Measurements from ENCODE around the gene RCOR1. TPM values are rescaled to one million over a fixed set of nuclear protein-coding genes. Genes with fewer than 3 reads are reported as not detected.

Gene RCOR1
- total and polyA plus RNA-seq, 2 of the 4 experiments (the other 2 are of a cell fraction): 9.0 to 11.2 TPM

DNA sequence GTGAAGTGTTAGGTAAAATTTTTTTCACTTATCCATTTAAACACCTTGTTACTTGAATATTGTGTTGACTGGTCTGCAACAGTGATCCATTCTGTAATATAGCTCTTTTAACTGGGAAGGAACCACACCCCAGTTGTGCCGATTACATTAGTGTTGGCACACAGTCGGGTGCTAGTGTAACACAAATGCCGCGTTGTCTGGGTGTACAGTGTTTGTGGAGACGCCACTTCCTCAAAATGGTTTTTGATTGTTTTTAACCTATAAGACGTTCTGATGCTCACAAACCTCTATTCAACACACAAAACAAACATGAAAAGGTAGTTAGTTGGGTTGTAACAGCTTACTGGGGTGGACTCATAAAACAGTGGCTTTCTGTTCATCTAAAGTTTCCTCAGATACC is 136.8 kb downstream of the RCOR1 start:
- Histone ChIP-seq H3K9me3 (ENCODE audit: control insufficient read depth, insufficient read depth, low read length) (no peaks in the 10 kb centered on the region), H4K5ac (ENCODE audit: low read depth, low read length) (no peak overlapping the region), H2AK5ac (ENCODE audit: low read depth, low read length) (no peak overlapping the region), H3K9me1 (ENCODE audit: insufficient read depth, low read length) (no peaks in the 10 kb centered on the region), H3K27me3 (ENCODE audit: control insufficient read depth, insufficient read depth, low read length) (no peaks in the 10 kb centered on the region), H2AFZ (replicated peaks; ENCODE audit: low read length, poor library complexity) (no peak overlapping the region), H4K8ac (ENCODE audit: low read depth in 2 of 2, low read length in 2 of 2) (no peak overlapping the region), H2BK5ac (ENCODE audit: low read depth, low read length, poor library complexity, severe bottlenecking) (no peak overlapping the region), H2BK20ac (ENCODE audit: low read depth, low read length) (no peak overlapping the region), H3K9ac (ENCODE audit: low read depth, low read length) (no peak overlapping the region), H3K14ac (replicated peaks; ENCODE audit: low read depth, low read length) (no peak overlapping the region), H2BK120ac (ENCODE audit: low read depth, low read length) (no peak overlapping the region), H4K91ac (ENCODE audit: insufficient read depth, low read depth, low read length) (no peak overlapping the region), H3K4me2 (ENCODE audit: low read depth, low read length) (no peak overlapping the region), H2AK9ac (replicated peaks; ENCODE audit: low read depth, low read length, poor library complexity) (no peak overlapping the region), H4K20me1 (ENCODE audit: insufficient read depth, low read length) (no peaks in the 10 kb centered on the region; the same call in 1 of the 2 replicates), H3K4me3 (ENCODE audit: insufficient read depth, low read depth, low read length) (no peak overlapping the region), H3K4me1 (ENCODE audit: control insufficient read depth, insufficient read depth, low read length) (no peaks in the 10 kb centered on the region), H3K36me3 (ENCODE audit: control insufficient read depth, insufficient read depth, low read length) (peaks cover 24% of the 10 kb centered on the region), H3K23ac (ENCODE audit: low read depth, low read length) (no peak overlapping the region), H3K18ac (ENCODE audit: low read depth, low read length) (no peak overlapping the region), H3K56ac (ENCODE audit: extremely low read depth, insufficient read depth, low read length) (no peak overlapping the region), H3K79me1 (ENCODE audit: low read depth in 1 of 2, low read length in 2 of 2) (peaks cover 0 to 4% of the 10 kb centered on the region in 2 experiments; a peak in 1 of 4 replicates), H3K4ac (ENCODE audit: low read depth, low read length) (no peak overlapping the region), H2BK15ac (ENCODE audit: low read depth, low read length) (no peak overlapping the region), H3K27ac (ENCODE audit: insufficient read depth, low read length) (no peak overlapping the region)
- in situ Hi-C loops (cut with MboI; ENCODE audit: low sequenced_read_pairs) (no loop called here), intact Hi-C loops (cut with micrococcal nuclease) (no loop called here), dilution Hi-C loops (cut with HindIII; ENCODE audit: low sequenced_read_pairs, unreplicated experiment) (no loop called here)
- TF ChIP-seq MXI1 (IDR thresholded peaks at IDR 0.05; ENCODE audit: borderline replicate concordance, low read depth, low read length) (no peak), MAFK (IDR thresholded peaks at IDR 0.05; ENCODE audit: low read depth, low read length) (no peak), RFX5 (IDR thresholded peaks at IDR 0.05; ENCODE audit: low read depth, low read length) (no peak), FOS (IDR thresholded peaks at IDR 0.05; ENCODE audit: low read depth, low read length) (no peak)
- BruUV-seq (replicated peaks): no TSS peak
- ATAC-seq (ENCODE audit: low read depth) (no peak), DNase-seq (no peak)
- ChIA-PET CTCF (no interaction called here), POLR2A (ENCODE audit: unreplicated experiment) (no interaction called here)
- no CpG with 5 or more reads among the region's 6 CpGs for WGBS, 2 experiments (ENCODE audit: extremely low coverage in 2 of 2, insufficient read length in 1 of 2)
